Measurements from ENCODE around the gene BPHL. TPM values are rescaled to one million over a fixed set of nuclear protein-coding genes. Genes with fewer than 3 reads are reported as not detected.
"Not testable (repeated sequence)": the region's sequence is repeated elsewhere in the genome, so short reads cannot be mapped to it uniquely, and the experiment has no call there.

Gene BPHL
- polyA plus RNA-seq, 2 of the 4 experiments (the other 2 are of a cell fraction) = 16.5 to 25.5 TPM

- TF ChIP-seq ESRRA (IDR thresholded peaks at IDR 0.05; ENCODE audit: borderline replicate concordance, low read length) = no peak
- TF ChIP-seq CHD4 (IDR thresholded peaks at IDR 0.05; ENCODE audit: borderline replicate concordance) = no peak
- no peak for TF ChIP-seq NR3C1 (IDR thresholded peaks at IDR 0.05)
- no peak for TF ChIP-seq RFX5 (IDR thresholded peaks at IDR 0.05)
- TF ChIP-seq PBX3 (IDR thresholded peaks at IDR 0.05) = no peak
- no peak for TF ChIP-seq BCL3 (IDR thresholded peaks at IDR 0.05)
- TF ChIP-seq HOXB5 (CRISPR knock-in tag; IDR thresholded peaks at IDR 0.05) = no peak
- no peak for TF ChIP-seq NFE2L2 (conservative IDR thresholded peaks at IDR 0.05; ENCODE audit: low read length)
- no peak for TF ChIP-seq MAFK (IDR thresholded peaks at IDR 0.05; ENCODE audit: partially characterized antibody)
- CTCF ChIA-PET = no interaction called here
- Histone ChIP-seq H3K4me3 (no peak overlapping the region), H3K9me3 (no peaks in the 10 kb centered on the region), H3K4me2 (peak overlapping the region; percentile 30; the same call in 2 of the 3 replicates), H3K27ac (no peak overlapping the region), H3K4me1 (peaks cover 10% of the 10 kb centered on the region)
- no peak for FAIRE-seq
- no peak for DNase-seq (ENCODE audit: low read depth in 1 of 2, low spot score in 1 of 2)
- POLR2A ChIA-PET = no interaction called here
- 58% methylated on average over 4 of the region's 4 CpGs for WGBS (ENCODE audit: missing lambda C conversion rate)
- no peak for ATAC-seq
These were observed 42.8 kb upstream of the BPHL start for GRCh38 chr6:3075772-3076113.

- H3K4me2 ChIP-seq = no peak overlapping the region
- ATAC-seq (no peak), FAIRE-seq (no peak), DNase-seq (ENCODE audit: low read depth in 1 of 2, low spot score in 1 of 2) (no peak)
- peaks cover 10% of the 10 kb centered on the region for H3K4me1 ChIP-seq
- no peaks in the 10 kb centered on the region for H3K9me3 ChIP-seq
- H3K27ac ChIP-seq = no peak overlapping the region
- TF ChIP-seq JUN (IDR thresholded peaks at IDR 0.05) (no peak), ZSCAN20 (CRISPR knock-in tag; IDR thresholded peaks at IDR 0.05) (no peak)
- H3K4me3 ChIP-seq = no peak overlapping the region
- POLR2A ChIA-PET = no interaction called here
- CTCF ChIA-PET = no interaction called here
- 97% methylated on average over 3 of the region's 3 CpGs for WGBS (ENCODE audit: missing lambda C conversion rate)
These were observed 42.2 kb upstream of the BPHL start for GRCh38 chr6:3076320-3076719.

- peaks cover 10% of the 10 kb centered on the region for H3K4me1 ChIP-seq
- WGBS (ENCODE audit: missing lambda C conversion rate) = 96% methylated on average over 9 of the region's 9 CpGs
- no peaks in the 10 kb centered on the region for H3K9me3 ChIP-seq
- H3K4me2 ChIP-seq = no peak overlapping the region
- DNase-seq (ENCODE audit: low read depth in 1 of 2, low spot score in 1 of 2) = no peak
- H3K27ac ChIP-seq = no peak overlapping the region
- ATAC-seq = no peak
- no peak for TF ChIP-seq POLR2AphosphoS2 (conservative IDR thresholded peaks at IDR 0.05; ENCODE audit: low read length)
- CTCF ChIA-PET = no interaction called here
- no peak for FAIRE-seq
- no peak overlapping the region for H3K4me3 ChIP-seq
- POLR2A ChIA-PET = no interaction called here
These were observed 41.1 kb upstream of the BPHL start for GRCh38 chr6:3077430-3077829.

GRCh38 chr6:3078952-3079351 is 39.6 kb upstream of the BPHL start:
- 92% methylated on average over 8 of the region's 8 CpGs for WGBS (ENCODE audit: missing lambda C conversion rate)
- CTCF ChIA-PET = not testable (repeated sequence)

GRCh38 chr6:3079682-3080081 is 38.8 kb upstream of the BPHL start:
- Histone ChIP-seq H3K9me3 (no peaks in the 10 kb centered on the region), H3K27ac (no peak overlapping the region), H3K4me3 (no peak overlapping the region), H3K4me1 (peaks cover 10% of the 10 kb centered on the region), H3K4me2 (no peak overlapping the region)
- CTCF ChIA-PET = no interaction called here
- POLR2A ChIA-PET = no interaction called here
- WGBS (ENCODE audit: missing lambda C conversion rate) = 100% methylated on average over 1 of the region's 1 CpG
- ATAC-seq (no peak), FAIRE-seq (no peak), DNase-seq (ENCODE audit: low read depth in 1 of 2, low spot score in 1 of 2) (no peak)
- TF ChIP-seq PBX3 (IDR thresholded peaks at IDR 0.05) (no peak), E2F6 (IDR thresholded peaks at IDR 0.05; ENCODE audit: borderline replicate concordance, low read depth) (no peak), CTCF (IDR thresholded peaks at IDR 0.05) (no peak)

More at GRCh38 chr6:3078952-3079351, 39.6 kb upstream of the BPHL start:
- H3K4me1 ChIP-seq = peaks cover 10% of the 10 kb centered on the region
- ATAC-seq; H3K27ac ChIP-seq; POLR2A ChIA-PET; FAIRE-seq; H3K4me2 ChIP-seq; DNase-seq (ENCODE audit: low read depth in 1 of 2, low spot score in 1 of 2); H3K4me3 ChIP-seq; H3K9me3 ChIP-seq: not testable (repeated sequence)

Measured in A549 (cell line).